Activated CD8-positive, alpha-beta memory T cell treated with anti-CD3 and anti-CD28 coated beads, Interleukin-2, amount 50 U/mL, for 24 hours (primary cell): ENCODE data around the gene MKLN1.

Experiments
- DNase-seq: peaks from one replicate; pipeline ENCODE4 v3.0.0-alpha.2; 2020; ENCODE audit errors: extremely low read depth

Gene MKLN1

GRCh38 chr7:131546126-131546525, 218.4 kb downstream of the MKLN1 start:
- DNase-seq = no peak
